Skeletal muscle tissue (tissue), 4 donors: ENCODE results near the gene FAM168B. TPM values are rescaled to one million over a fixed set of nuclear protein-coding genes. Genes with fewer than 3 reads are reported as not detected.

Source experiments
- H3K27ac ChIP-seq: one replicate; pipeline ENCODE4 v1.7.0; 2013; ENCODE audit warnings: mild to moderate bottlenecking, low read depth, low read length, inconsistent platforms
- H3K27me3 ChIP-seq, 3 donors: one replicate each; pipeline ENCODE4 v1.7.0; 2013; ENCODE audit warnings: low read length in 3 of 3; ENCODE audit not compliant: control insufficient read depth in 3 of 3, insufficient read depth in 3 of 3
- H3K36me3 ChIP-seq, 3 donors: one replicate each; pipeline ENCODE4 v1.7.0; 2013; ENCODE audit warnings: low read length in 3 of 3; ENCODE audit not compliant: control insufficient read depth in 3 of 3, insufficient read depth in 3 of 3
- H3K4me1 ChIP-seq, 3 donors: one replicate each; pipeline ENCODE4 v1.7.0; 2013; ENCODE audit warnings: low read length in 3 of 3, mild to moderate bottlenecking in 3 of 3; ENCODE audit not compliant: control insufficient read depth in 3 of 3, insufficient read depth in 3 of 3
- H3K4me3 ChIP-seq, 3 donors: one replicate each; pipeline ENCODE4 v1.7.0; 2013; ENCODE audit warnings: low read length in 3 of 3
- H3K9ac ChIP-seq, 3 donors: one replicate each; pipeline ENCODE4 v1.7.0; 2013; ENCODE audit warnings: low read length in 3 of 3, mild to moderate bottlenecking in 3 of 3, moderate library complexity in 2 of 3, low read depth in 1 of 3
- H3K9me3 ChIP-seq, 3 donors: one replicate each; pipeline ENCODE4 v1.7.0; 2013; ENCODE audit warnings: low read length in 3 of 3; ENCODE audit not compliant: control insufficient read depth in 3 of 3
- total RNA-seq: library from RNA; depleted of rRNA; stranded (reverse); fragments of >200 nt; gene quantifications from one replicate; pipeline ENCODE4 v1.2.3, GENCODE V29; 2014
- donor health status: Osteomylitis.

FAM168B gene
- total RNA-seq, 1 donor from 2014 or later: 57.4 TPM

DNA sequence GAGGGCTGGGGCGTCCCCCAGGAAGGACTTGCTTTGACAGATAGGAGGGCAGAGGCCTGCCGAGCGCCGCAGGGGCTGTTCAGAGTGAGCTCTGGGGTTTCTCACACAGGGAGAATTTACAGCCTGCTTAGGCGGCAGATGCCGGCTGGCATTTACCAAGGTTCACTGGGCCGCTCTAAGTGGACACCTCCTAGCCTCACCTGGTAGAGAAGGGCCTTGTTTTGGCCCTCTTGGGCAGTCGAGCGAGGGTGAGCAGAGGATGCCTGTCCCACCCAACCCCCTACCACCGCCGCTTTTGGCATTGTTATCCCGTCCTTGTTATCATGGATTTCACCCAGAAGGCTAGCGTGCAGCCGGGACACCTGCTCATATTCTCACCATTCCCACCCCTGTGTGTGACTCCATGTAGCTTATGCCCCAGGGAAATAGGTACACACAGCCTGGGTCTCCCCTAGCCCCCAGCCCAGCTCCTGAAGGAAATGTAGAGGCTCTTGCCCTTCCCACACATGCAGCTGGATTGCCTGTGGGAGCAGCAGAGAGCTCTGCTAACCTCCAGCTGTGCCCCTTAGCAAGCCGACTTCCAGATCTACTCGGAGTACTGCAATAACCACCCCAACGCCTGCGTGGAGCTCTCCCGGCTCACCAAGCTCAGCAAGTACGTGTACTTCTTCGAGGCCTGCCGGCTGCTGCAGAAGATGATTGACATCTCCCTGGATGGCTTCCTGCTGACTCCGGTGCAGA lies 52.4 kb downstream of the FAM168B start:
- Histone ChIP-seq H3K36me3 (peaks cover 0 to 3% (median 2%) of the 10 kb centered on the region in 3 donors), H3K9ac (peak overlapping the region in 1 of 3 donors; percentile 45), H3K4me3 (no peak overlapping the region), H3K27ac (no peak overlapping the region), H3K9me3 (no peaks in the 10 kb centered on the region), H3K27me3 (peaks cover 0 to 4% (median 0%) of the 10 kb centered on the region in 3 donors), H3K4me1 (peaks cover 22 to 67% (median 46%) of the 10 kb centered on the region in 3 donors)

DNA sequence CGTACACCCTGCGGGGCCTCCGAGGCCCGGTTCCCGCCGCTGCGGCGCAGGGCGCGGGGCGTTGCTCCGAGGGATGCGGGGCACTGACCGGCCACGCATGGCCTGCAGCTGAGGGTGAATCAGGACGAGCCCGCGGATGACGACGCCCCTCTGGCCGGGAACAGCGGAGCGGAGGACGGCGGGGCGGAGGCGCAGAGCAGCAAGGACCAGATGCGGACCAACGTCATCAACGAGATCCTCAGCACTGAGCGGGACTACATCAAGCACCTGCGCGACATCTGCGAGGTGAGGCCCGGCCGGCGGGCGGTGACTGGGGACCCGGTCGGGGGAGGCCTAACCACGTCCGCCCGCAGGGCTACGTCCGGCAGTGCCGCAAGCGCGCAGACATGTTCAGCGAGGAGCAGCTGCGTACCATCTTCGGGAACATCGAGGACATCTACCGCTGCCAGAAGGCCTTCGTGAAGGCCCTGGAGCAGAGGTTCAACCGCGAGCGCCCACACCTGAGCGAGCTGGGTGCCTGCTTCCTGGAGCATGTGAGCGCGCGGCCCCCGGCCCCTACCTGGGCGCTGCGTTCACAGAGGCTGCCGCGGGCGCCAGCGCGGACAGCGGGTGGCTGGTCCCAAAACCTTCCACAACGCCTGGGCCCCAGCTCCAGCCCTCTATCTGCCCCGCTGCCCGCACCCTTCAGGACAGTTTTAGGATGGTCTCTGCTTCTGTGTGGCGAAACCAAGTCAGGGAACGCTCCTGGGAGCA lies 53.2 kb downstream of the FAM168B start:
- Histone ChIP-seq H3K9ac (peak overlapping the region in 1 of 3 donors; percentile 33), H3K27me3 (peaks cover 0 to 4% (median 0%) of the 10 kb centered on the region in 3 donors), H3K27ac (no peak overlapping the region), H3K4me3 (peak overlapping the region in 2 of 3 donors; percentile 14 to 29), H3K36me3 (peaks cover 0 to 3% (median 2%) of the 10 kb centered on the region in 3 donors), H3K4me1 (peaks cover 21 to 65% (median 44%) of the 10 kb centered on the region in 3 donors), H3K9me3 (no peaks in the 10 kb centered on the region)

DNA sequence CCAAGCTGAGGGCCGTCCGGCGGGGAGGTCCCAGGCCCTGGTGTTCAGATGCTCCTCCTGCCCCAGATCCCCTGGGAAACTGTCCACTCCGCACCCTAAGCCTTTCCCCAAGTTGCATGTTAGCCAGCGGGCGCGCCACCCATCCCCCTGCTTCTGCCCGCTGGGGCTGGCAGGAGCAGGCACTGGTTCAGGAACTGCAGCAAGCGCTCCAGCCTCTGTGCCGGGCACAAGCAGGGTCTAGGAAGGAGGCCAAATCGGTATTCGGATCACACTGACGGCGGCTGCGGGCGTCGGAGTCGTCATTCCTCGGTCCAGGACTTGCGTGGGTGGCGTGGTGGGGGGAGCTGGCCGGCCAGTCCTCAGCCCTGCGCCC lies 53.7 kb downstream of the FAM168B start:
- Histone ChIP-seq H3K4me3 (peak overlapping the region in 2 of 3 donors; percentile 14 to 29), H3K9ac (peak overlapping the region in 1 of 3 donors; percentile 33)

DNA sequence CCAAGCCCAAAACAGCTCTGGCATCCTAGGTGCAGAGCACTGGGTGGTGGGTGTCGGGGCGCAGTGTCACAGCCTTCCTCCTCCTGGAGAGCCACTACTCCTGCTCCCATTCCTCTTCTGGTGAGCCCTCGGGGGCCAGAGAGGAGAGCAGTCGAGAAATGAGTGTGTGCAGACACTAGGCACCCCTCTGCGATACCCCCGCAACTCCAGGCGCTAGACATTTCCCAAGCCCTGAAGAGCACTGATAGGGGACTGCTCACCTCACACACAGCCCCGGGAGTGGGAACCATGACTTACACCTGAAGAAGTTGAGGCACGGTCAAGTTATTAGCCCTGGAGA lies 54.2 kb downstream of the FAM168B start:
- H3K27me3 ChIP-seq: peaks cover under 1 to 4% (median 1%) of the 10 kb centered on the region in 3 donors
- H3K4me1 ChIP-seq: peaks cover 26 to 63% (median 44%) of the 10 kb centered on the region in 3 donors
- H3K36me3 ChIP-seq: peaks cover 0 to 3% (median 2%) of the 10 kb centered on the region in 3 donors
- H3K9me3 ChIP-seq: no peaks in the 10 kb centered on the region
- H3K9ac ChIP-seq: peak overlapping the region in 1 of 3 donors; percentile 33
- H3K4me3 ChIP-seq: no peak overlapping the region
- H3K27ac ChIP-seq: no peak overlapping the region

More for the DNA sequence above, 53.7 kb downstream of the FAM168B start:
- Histone ChIP-seq H3K27me3 (peaks cover 0 to 4% (median 0%) of the 10 kb centered on the region in 3 donors), H3K36me3 (peaks cover 0 to 3% (median 2%) of the 10 kb centered on the region in 3 donors), H3K27ac (no peak overlapping the region), H3K9me3 (no peaks in the 10 kb centered on the region), H3K4me1 (peaks cover 21 to 63% (median 44%) of the 10 kb centered on the region in 3 donors)

DNA sequence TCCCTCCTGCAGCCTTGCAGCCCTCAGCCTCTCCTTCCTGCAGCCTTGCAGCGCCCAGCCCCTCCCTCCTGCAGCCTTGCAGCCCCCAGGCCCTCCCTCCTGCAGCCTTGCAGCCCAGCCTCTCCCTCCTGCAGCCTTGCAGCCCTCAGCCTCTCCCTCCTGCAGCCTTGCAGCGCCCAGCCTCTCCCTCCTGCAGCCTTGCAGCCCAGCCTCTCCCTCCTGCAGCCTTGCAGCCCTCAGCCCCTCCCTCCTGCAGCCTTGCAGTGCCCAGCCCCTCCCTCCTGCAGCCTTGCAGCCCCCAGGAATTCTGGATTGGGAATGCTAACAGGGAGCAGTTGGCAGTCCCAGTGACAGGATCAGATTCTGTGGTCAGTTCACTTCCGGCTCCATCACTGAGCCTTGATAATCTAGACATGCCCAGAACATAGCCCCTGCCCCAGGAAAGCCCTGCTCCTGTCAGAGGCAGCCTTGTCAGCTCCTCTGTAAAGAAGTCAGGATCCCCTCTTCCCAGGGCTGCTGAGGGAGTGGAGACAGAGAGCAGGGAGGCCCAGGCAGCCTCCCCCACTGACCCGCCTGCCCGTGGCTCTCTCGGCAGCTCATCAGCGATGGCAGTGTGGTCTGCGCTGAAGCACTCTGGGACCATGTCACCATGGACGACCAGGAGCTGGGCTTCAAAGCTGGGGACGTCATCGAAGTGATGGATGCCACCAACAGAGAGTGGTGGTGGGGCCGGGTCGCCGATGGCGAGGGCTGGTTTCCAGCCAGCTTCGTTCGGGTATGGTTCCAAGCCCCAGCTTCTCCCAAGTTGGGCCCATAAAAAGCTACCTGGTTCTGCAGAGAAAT lies 54.8 kb downstream of the FAM168B start:
- Histone ChIP-seq H3K27ac (no peak overlapping the region), H3K4me3 (no peak overlapping the region), H3K9me3 (no peaks in the 10 kb centered on the region), H3K9ac (no peak overlapping the region), H3K4me1 (peaks cover 27 to 62% (median 44%) of the 10 kb centered on the region in 3 donors), H3K36me3 (peaks cover 0 to 3% (median 2%) of the 10 kb centered on the region in 3 donors), H3K27me3 (peaks cover 4 to 7% (median 4%) of the 10 kb centered on the region in 3 donors)

DNA sequence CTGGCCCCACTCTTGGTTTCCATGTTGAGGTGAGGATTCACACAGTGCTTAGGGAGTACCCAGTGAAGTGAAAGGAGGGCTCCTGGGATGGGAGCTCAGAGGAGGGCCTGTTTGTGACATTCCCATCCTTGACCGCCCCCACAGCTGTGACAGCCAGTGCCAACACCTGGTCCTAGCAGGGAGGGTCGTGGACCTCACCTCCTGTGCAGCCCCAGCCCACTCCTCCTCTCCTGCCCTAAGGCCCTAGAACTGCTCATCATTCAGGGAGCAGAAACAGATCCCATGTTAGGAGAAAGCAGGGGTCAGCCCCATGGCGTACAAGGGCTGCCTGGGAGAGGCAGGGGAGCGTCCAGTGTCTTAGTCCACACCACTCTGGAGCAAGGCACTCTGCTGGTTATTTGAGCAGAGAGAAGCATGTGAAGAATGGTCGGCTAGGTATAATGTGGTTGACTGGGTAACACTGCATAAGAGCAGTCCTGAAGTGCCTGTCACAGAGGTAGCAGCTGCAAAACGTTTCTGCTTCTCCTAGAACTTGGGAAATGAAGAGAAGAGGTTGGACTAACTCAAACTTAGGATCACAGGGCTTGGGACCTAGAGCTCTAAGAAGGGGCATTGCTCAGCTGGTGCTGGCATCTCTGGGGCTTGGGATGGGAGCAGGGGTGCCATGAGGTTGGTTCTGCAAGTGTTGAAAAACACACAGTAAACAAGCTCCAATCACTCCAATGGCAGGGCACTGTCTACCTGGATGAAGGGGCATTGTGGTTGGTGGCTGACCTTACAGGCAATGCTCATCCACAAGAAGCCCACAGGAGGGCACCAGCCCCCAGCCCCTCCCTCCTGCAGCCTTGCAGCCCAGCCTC lies 55.6 kb downstream of the FAM168B start:
- H3K4me3 ChIP-seq: no peak overlapping the region
- peaks cover 4 to 9% (median 4%) of the 10 kb centered on the region in 3 donors for H3K27me3 ChIP-seq
- no peak overlapping the region for H3K27ac ChIP-seq
- peaks cover 27 to 56% (median 44%) of the 10 kb centered on the region in 3 donors for H3K4me1 ChIP-seq
- no peaks in the 10 kb centered on the region for H3K9me3 ChIP-seq
- H3K9ac ChIP-seq: peak overlapping the region in 1 of 3 donors; percentile 40
- H3K36me3 ChIP-seq: peaks cover 0 to 3% (median 2%) of the 10 kb centered on the region in 3 donors

DNA sequence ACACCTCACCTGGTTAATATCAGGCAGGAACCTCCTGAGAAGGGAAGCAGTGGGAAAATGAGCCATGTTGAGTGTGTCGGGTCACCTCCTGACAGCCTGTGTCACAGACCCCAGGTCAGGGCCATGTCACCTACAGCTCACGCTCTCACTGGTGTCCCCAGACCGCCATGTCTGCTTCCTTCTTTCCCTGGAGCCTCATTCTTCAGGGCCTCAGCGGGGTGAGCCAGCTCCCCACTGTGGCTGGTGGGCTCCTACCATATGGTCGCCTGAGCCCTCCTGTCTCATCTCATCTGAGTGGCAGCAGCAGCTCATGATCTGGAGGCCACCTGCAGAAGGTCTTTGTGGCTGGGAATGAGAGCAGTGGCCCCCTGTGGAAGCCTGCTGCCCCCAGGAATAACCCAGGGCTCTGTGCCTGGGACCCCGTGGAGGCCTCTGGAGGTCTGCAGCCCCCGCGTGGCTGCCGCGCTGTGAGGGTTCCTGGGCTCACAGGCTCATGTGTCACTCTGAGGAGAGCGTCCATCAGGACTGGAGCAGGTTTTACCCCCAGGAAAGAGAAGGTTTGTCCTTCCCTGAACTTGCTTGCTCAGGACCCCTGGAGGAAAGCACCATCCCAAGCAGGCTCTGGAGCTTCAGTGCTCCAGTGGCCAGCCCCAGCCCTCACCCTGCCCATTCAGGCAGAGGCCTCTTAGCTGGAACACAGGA lies 56.4 kb downstream of the FAM168B start:
- H3K9ac ChIP-seq: peak overlapping the region in 1 of 3 donors; percentile 40
- H3K27me3 ChIP-seq: peaks cover 4 to 9% (median 4%) of the 10 kb centered on the region in 3 donors

DNA sequence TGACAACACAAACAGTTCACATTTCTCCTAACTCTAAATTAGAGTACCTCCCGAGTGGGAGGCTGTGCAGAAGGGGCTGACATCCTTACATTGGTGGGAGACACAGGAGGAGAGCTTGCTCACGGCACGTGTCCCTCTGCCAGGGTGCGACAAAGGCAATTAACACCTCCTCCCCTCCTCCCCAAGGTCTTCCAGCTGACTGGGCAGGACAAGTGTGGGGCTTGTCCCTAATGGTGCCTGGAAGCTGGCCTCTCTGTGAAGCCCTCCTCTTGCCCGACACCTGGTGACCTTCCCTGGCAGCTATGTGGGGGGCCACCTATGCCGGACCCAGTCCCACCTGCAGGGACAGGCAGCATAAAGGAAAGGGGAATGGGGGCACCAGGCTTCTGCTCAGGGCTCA lies 57.0 kb downstream of the FAM168B start:
- Histone ChIP-seq H3K27ac (no peak overlapping the region), H3K4me1 (peaks cover 24 to 49% (median 41%) of the 10 kb centered on the region in 3 donors), H3K9ac (no peak overlapping the region), H3K36me3 (peaks cover 0 to under 1% (median under 1%) of the 10 kb centered on the region in 3 donors), H3K9me3 (no peaks in the 10 kb centered on the region), H3K27me3 (peaks cover 4 to 9% (median 4%) of the 10 kb centered on the region in 3 donors), H3K4me3 (no peak overlapping the region)

More for the DNA sequence above, 56.4 kb downstream of the FAM168B start:
- Histone ChIP-seq H3K9me3 (no peaks in the 10 kb centered on the region), H3K27ac (no peak overlapping the region), H3K4me1 (peaks cover 27 to 54% (median 44%) of the 10 kb centered on the region in 3 donors), H3K36me3 (peaks cover 0 to 3% (median 2%) of the 10 kb centered on the region in 3 donors), H3K4me3 (no peak overlapping the region)
